HepG2 (cell line): ENCODE measurements around the gene PIEZO2. TPM values are rescaled to one million over a fixed set of nuclear protein-coding genes. Genes with fewer than 3 reads are reported as not detected.

Experiments used
- BCL6 ChIP-seq: IDR thresholded peaks from 2 replicates; pipeline ENCODE4 v1.6.1; 2016; ENCODE audit warnings: missing genetic modification reagents, missing compliant biosample characterization
- BHLHE40 ChIP-seq: IDR thresholded peaks from 2 replicates; pipeline ENCODE4 v1.6.1; 2011; ENCODE audit warnings: low read length, improper control_type of control experiment
- HMG20A ChIP-seq: IDR thresholded peaks from 2 replicates; pipeline ENCODE4 v1.6.1; 2016; ENCODE audit warnings: borderline replicate concordance
- HMGA1 ChIP-seq: sonication (generic); formaldehyde crosslinking; conservative IDR thresholded peaks from 2 replicates; pipeline ENCODE4 v1.4.0; 2020; ENCODE audit warnings: missing genetic modification reagents
- ISL2 ChIP-seq: sonication (generic); formaldehyde crosslinking; IDR thresholded peaks from 2 replicates; pipeline ENCODE4 v1.5.0; 2020; ENCODE audit warnings: missing genetic modification reagents
- MAFF ChIP-seq: IDR thresholded peaks from 2 replicates; pipeline ENCODE4 v1.6.1; 2011; ENCODE audit warnings: low read depth, low read length, improper control_type of control experiment
- MBD4 ChIP-seq: IDR thresholded peaks from 2 replicates; pipeline ENCODE4 v1.6.1; 2012; ENCODE audit warnings: low read length, inconsistent platforms, borderline replicate concordance
- MXI1 ChIP-seq: IDR thresholded peaks from 3 replicates; pipeline ENCODE4 v1.6.1; 2012; ENCODE audit warnings: low read depth, low read length, inconsistent platforms, borderline replicate concordance
- NCOA2 ChIP-seq: sonication (generic); formaldehyde crosslinking; IDR thresholded peaks from 2 replicates; pipeline ENCODE4 v1.8.0; 2022; ENCODE audit warnings: inconsistent platforms
- PATZ1 ChIP-seq: sonication (generic); formaldehyde crosslinking; IDR thresholded peaks from 2 replicates; pipeline ENCODE4 v1.4.0; 2020; ENCODE audit warnings: missing genetic modification reagents
- STAT6 ChIP-seq: sonication (generic); formaldehyde crosslinking; IDR thresholded peaks from 2 replicates; pipeline ENCODE4 v1.4.0; 2020; ENCODE audit warnings: missing genetic modification reagents, mild to moderate bottlenecking, borderline replicate concordance
- THAP8 ChIP-seq: sonication (generic); formaldehyde crosslinking; IDR thresholded peaks from 2 replicates; pipeline ENCODE4 v1.5.1; 2020; ENCODE audit warnings: missing genetic modification reagents, mild to moderate bottlenecking, borderline replicate concordance
- ZKSCAN8 ChIP-seq: IDR thresholded peaks from 2 replicates; pipeline ENCODE4 v1.6.1; 2016; ENCODE audit warnings: borderline replicate concordance, missing genetic modification reagents, missing compliant biosample characterization
- ZNF280D ChIP-seq: sonication (generic); formaldehyde crosslinking; IDR thresholded peaks from 2 replicates; pipeline ENCODE4 v1.5.1; 2020; ENCODE audit warnings: mild to moderate bottlenecking, missing genetic modification reagents
- ZNF432 ChIP-seq: sonication (generic); formaldehyde crosslinking; IDR thresholded peaks from 2 replicates; pipeline ENCODE4 v1.5.0; 2020; ENCODE audit warnings: missing genetic modification reagents, mild to moderate bottlenecking, borderline replicate concordance
- ZNF563 ChIP-seq: sonication (generic); formaldehyde crosslinking; IDR thresholded peaks from 2 replicates; pipeline ENCODE4 v1.8.0; 2022; ENCODE audit warnings: mild to moderate bottlenecking, moderate library complexity, missing genetic modification reagents
- polyA plus RNA-seq, 8 experiments: library from polyadenylated mRNA; depleted of rRNA in 3 of 8; stranded (reverse) in 7 of 8; unstranded in 1 of 8; fragments of >200 nt; fragmentation: Illumina TruSeq in 4 of 8; extraction: Trizol in 4 of 8; gene quantifications; 2 replicates each; pipeline versions ENCODE4 v1.2.1 to v1.2.3, GENCODE V29; 2011 to 2016; ENCODE audit warnings: low read depth in 4 of 8, missing spikeins in 1 of 8, mixed read lengths in 1 of 8; ENCODE audit not compliant: insufficient read depth in 1 of 8
- total RNA-seq, 5 experiments: library from RNA; depleted of rRNA; stranded (reverse); fragments of >200 nt; fragmentation: Illumina TruSeq; extraction: Trizol; gene quantifications; 2 replicates each; pipeline ENCODE4 v1.2.3, GENCODE V29; 2016; ENCODE audit warnings: low read depth in 1 of 5
- TF ChIP-seq, protein P1 (sequence below): sonication (generic); formaldehyde crosslinking; IDR thresholded peaks from 2 replicates; pipeline ENCODE4 v1.8.0; 2022; ENCODE audit warnings: missing genetic modification reagents, mild to moderate bottlenecking, moderate library complexity, borderline replicate concordance

Gene PIEZO2
- total and polyA plus RNA-seq, 2 of the 13 experiments (the other 11 are each of a cell fraction or from before 2014, with no cell fraction given) = 15.2 to 27.2 TPM

GRCh38 chr18:11118051-11118766, 31.2 kb downstream of the PIEZO2 start (continued):
- peak; percentile 95 for TF ChIP-seq PATZ1
- no peak for TF ChIP-seq MBD4
- no peak for TF ChIP-seq MXI1
- no peak for TF ChIP-seq ZNF563
- TF ChIP-seq NCOA2 (CRISPR knock-in tag) = peak; percentile 72
- TF ChIP-seq, protein P1, sequence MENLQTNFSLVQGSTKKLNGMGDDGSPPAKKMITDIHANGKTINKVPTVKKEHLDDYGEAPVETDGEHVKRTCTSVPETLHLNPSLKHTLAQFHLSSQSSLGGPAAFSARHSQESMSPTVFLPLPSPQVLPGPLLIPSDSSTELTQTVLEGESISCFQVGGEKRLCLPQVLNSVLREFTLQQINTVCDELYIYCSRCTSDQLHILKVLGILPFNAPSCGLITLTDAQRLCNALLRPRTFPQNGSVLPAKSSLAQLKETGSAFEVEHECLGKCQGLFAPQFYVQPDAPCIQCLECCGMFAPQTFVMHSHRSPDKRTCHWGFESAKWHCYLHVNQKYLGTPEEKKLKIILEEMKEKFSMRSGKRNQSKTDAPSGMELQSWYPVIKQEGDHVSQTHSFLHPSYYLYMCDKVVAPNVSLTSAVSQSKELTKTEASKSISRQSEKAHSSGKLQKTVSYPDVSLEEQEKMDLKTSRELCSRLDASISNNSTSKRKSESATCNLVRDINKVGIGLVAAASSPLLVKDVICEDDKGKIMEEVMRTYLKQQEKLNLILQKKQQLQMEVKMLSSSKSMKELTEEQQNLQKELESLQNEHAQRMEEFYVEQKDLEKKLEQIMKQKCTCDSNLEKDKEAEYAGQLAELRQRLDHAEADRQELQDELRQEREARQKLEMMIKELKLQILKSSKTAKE = 0 out of 2 replicates have a peak, but pooled peaks have one; percentile 26
- no peak for TF ChIP-seq BHLHE40
- TF ChIP-seq BCL6 (CRISPR knock-in tag) = peak; percentile 48
- TF ChIP-seq HMG20A = 0 out of 2 replicates have a peak, but pooled peaks have one; percentile 43
- no peak for TF ChIP-seq THAP8
- no peak for TF ChIP-seq ZNF280D
- no peak for TF ChIP-seq STAT6 (CRISPR knock-in tag)
- TF ChIP-seq ZNF432 (CRISPR knock-in tag) = no peak
- no peak for TF ChIP-seq MAFF
- 0 out of 2 replicates have a peak, but pooled peaks have one; percentile 20 for TF ChIP-seq ZKSCAN8 (CRISPR knock-in tag)
- peak; percentile 64 for TF ChIP-seq ISL2
- no peak for TF ChIP-seq HMGA1 (CRISPR knock-in tag)
